ENCODE data around the gene C14orf119.

The C14orf119 gene

GRCh38 chr14:23095196-23096108, at the start of gene C14orf119:
Gene C14orf119, plus strand, starts transcription at chr14:23095505. Its CDS starts 2,154 bp downstream, at chr14:23097659.
- no peak for TF ChIP-seq CTCF (conservative IDR thresholded peaks at IDR 0.05; ENCODE audit: low read depth, low read length)
- peak within 1 kb of the TSS; percentile 99 for H3K4me3 ChIP-seq (ENCODE audit: low read depth, low read length)
- DNase-seq (ENCODE audit: low read depth) = peak; percentile 100

- TF ChIP-seq CTCF (conservative IDR thresholded peaks at IDR 0.05; ENCODE audit: low read depth, low read length) = no peak
- no peak overlapping the region for H3K4me3 ChIP-seq (ENCODE audit: low read depth, low read length)
- DNase-seq (ENCODE audit: low read depth) = peak; percentile 47
Measured at GRCh38 chr14:23047034-23047634, 48.2 kb upstream of the C14orf119 start.

- no peak for DNase-seq (ENCODE audit: low read depth)
- no peak overlapping the region for H3K4me3 ChIP-seq (ENCODE audit: low read depth, low read length)
- no peak for TF ChIP-seq CTCF (conservative IDR thresholded peaks at IDR 0.05; ENCODE audit: low read depth, low read length)
Measured at GRCh38 chr14:23047751-23048693, 47.3 kb upstream of the C14orf119 start.

- no peak overlapping the region for H3K4me3 ChIP-seq (ENCODE audit: low read depth, low read length)
- no peak for DNase-seq (ENCODE audit: low read depth)
- no peak for TF ChIP-seq CTCF (conservative IDR thresholded peaks at IDR 0.05; ENCODE audit: low read depth, low read length)
Measured at GRCh38 chr14:23049011-23049410, 46.3 kb upstream of the C14orf119 start.

- no peak for TF ChIP-seq CTCF (conservative IDR thresholded peaks at IDR 0.05; ENCODE audit: low read depth, low read length)
- no peak for DNase-seq (ENCODE audit: low read depth)
- H3K4me3 ChIP-seq (ENCODE audit: low read depth, low read length) = no peak overlapping the region
Measured at GRCh38 chr14:23051141-23052057, 43.9 kb upstream of the C14orf119 start.

GRCh38 chr14:23052182-23052623, 43.1 kb upstream of the C14orf119 start:
- TF ChIP-seq CTCF (conservative IDR thresholded peaks at IDR 0.05; ENCODE audit: low read depth, low read length) = peak; percentile 45
- no peak for DNase-seq (ENCODE audit: low read depth)
- no peak overlapping the region for H3K4me3 ChIP-seq (ENCODE audit: low read depth, low read length)
